Measurements from ENCODE around the gene KLHL13.

Gene KLHL13, protein sequence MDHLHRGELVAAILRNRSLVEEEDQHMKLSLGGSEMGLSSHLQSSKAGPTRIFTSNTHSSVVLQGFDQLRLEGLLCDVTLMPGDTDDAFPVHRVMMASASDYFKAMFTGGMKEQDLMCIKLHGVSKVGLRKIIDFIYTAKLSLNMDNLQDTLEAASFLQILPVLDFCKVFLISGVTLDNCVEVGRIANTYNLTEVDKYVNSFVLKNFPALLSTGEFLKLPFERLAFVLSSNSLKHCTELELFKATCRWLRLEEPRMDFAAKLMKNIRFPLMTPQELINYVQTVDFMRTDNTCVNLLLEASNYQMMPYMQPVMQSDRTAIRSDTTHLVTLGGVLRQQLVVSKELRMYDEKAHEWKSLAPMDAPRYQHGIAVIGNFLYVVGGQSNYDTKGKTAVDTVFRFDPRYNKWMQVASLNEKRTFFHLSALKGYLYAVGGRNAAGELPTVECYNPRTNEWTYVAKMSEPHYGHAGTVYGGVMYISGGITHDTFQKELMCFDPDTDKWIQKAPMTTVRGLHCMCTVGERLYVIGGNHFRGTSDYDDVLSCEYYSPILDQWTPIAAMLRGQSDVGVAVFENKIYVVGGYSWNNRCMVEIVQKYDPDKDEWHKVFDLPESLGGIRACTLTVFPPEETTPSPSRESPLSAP

DNA sequence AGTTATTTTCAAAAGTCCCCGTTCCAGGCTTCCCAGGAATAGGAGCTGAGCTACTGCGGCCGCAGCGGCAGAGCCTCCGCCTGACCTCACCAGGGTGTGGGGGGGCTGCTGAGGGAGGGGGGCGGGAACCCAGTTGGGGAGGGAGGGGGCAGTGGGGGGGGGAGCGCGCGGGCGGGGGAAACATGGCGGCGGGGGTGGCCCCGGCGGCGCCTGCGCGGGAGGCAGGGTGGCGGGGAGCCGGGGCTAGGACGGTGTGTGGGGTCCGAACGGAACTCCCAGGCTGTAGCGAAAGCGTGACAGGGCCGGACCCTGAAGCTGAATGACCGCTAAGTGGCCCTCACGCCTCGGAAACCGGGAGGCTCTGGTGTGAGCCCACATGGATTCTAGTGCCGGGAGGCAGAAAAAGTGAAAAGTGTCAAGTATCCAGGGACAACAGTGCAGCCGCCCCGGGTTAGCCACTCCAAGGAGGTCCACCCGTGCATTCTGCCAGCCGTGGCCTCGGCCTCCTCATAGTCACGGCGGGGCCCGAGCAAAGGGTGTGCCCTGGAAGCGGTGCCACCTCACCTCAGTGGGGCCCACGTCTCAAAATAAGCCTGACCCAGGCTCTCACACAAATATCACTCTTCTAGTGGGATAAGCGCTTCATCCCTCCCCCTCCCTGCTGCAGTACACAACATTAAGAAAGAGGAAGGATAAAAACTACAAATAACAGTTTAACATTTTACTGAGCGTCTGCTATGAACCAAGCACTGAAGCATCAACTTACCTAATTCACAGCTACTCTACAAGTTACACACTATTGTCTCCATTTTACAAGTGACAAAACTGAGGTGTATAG, at the start of gene KLHL13:
Gene KLHL13, minus strand, starts transcription at position 98 of the 838 bp plus-strand sequence. CDS start 88,337 bp downstream, outside the sequence.
- no peak for DNase-seq (ENCODE audit: low read depth)
- TF ChIP-seq, protein P1, sequence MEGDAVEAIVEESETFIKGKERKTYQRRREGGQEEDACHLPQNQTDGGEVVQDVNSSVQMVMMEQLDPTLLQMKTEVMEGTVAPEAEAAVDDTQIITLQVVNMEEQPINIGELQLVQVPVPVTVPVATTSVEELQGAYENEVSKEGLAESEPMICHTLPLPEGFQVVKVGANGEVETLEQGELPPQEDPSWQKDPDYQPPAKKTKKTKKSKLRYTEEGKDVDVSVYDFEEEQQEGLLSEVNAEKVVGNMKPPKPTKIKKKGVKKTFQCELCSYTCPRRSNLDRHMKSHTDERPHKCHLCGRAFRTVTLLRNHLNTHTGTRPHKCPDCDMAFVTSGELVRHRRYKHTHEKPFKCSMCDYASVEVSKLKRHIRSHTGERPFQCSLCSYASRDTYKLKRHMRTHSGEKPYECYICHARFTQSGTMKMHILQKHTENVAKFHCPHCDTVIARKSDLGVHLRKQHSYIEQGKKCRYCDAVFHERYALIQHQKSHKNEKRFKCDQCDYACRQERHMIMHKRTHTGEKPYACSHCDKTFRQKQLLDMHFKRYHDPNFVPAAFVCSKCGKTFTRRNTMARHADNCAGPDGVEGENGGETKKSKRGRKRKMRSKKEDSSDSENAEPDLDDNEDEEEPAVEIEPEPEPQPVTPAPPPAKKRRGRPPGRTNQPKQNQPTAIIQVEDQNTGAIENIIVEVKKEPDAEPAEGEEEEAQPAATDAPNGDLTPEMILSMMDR (IDR thresholded peaks at IDR 0.05; ENCODE audit: control insufficient read depth, insufficient read depth, low read depth, low read length, missing control alignments): no peak
- H3K4me3 ChIP-seq (ENCODE audit: control insufficient read depth, low read depth, low read length): peak within 1 kb of the TSS; percentile 41

DNA sequence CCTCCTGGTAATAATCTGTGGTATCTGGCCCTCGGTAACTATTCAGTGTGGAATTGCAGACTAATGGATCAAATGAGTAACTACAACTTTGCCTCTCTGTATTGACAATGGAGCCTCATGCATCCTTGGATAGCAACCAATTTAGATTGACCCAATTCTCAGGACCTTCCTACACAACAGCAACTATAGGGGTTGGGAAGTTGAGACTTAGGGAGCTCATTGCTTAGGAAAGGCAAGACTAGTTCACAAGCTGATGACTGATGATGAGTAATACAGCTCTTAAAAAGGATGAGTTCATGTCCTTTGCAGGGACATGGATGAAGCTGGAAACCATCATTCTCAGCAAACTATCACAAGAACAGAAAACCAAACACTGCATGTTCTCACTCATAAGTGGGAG, 47.5 kb upstream of the KLHL13 start:
- no peak for DNase-seq (ENCODE audit: low read depth)
- no peak overlapping the region for H3K4me3 ChIP-seq (ENCODE audit: control insufficient read depth, low read depth, low read length)
- TF ChIP-seq, protein P1 (IDR thresholded peaks at IDR 0.05; ENCODE audit: control insufficient read depth, insufficient read depth, low read depth, low read length, missing control alignments): no peak

DNA sequence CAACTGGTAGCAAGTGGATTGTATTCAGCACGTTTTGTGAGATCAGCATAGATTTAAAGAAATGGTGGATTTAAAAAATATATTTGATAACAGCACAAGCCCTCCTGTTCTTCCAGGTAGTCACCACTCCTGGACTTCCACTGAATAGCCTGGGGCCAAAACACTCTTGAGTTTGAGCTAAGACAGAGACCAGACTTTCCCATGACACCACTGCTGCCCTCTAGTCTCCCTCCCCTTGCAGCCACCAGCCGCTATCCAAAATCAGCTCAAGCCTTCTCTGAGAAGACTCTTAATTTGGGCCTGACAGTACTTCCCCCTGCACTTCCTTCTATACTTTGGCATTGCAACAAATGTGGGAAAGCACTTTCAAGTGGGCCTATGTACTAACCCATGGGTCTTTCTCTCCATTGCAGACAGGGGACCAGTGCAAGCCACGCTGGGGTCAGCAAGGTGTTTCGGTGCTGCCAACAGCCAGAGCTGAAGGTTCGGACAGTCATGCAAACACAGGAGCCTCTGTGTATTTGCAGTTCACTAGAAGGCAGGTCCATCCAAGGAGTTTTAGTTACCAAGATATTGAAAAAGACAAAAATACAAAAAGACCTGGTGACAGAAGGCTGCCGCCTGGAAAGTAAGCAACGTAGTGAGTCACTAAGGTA, 40.5 kb upstream of the KLHL13 start:
- no peak for DNase-seq (ENCODE audit: low read depth)
- no peak overlapping the region for H3K4me3 ChIP-seq (ENCODE audit: control insufficient read depth, low read depth, low read length)
- TF ChIP-seq, protein P1 (IDR thresholded peaks at IDR 0.05; ENCODE audit: control insufficient read depth, insufficient read depth, low read depth, low read length, missing control alignments): no peak

DNA sequence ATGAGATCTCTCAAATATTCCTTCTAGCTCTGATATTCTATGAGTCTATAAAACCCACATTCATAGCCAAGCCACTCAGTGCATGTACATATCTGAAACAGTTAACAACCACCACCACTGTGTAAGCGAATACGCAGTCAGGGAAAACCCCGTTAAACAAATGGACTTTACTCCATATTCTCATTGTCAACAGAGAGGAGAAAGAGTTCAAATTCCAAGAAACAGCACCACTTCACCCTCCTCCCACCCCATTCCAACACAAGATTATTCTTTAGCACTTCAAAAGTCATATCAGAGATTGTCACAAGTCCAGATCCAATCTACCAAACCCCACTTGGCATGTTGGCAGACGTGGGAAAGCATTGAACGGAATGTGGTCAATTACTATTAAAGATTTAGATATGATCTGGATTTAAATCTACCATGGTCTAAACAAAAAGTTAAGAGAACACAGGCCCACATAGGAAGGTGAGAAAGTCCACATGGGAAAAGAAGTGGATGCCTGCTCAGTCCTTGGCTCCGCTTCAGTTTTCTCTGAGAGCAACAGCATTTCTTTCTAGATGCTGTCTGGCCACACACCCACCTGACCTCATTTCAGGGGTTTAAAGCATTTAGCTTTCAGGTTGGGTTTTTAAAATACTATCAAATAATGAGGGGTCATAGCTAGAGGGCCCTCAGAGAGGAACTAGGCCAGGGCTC, 39.8 kb upstream of the KLHL13 start:
- no peak for DNase-seq (ENCODE audit: low read depth)
- H3K4me3 ChIP-seq (ENCODE audit: control insufficient read depth, low read depth, low read length): no peak overlapping the region
- TF ChIP-seq, protein P1 (IDR thresholded peaks at IDR 0.05; ENCODE audit: control insufficient read depth, insufficient read depth, low read depth, low read length, missing control alignments): no peak

DNA sequence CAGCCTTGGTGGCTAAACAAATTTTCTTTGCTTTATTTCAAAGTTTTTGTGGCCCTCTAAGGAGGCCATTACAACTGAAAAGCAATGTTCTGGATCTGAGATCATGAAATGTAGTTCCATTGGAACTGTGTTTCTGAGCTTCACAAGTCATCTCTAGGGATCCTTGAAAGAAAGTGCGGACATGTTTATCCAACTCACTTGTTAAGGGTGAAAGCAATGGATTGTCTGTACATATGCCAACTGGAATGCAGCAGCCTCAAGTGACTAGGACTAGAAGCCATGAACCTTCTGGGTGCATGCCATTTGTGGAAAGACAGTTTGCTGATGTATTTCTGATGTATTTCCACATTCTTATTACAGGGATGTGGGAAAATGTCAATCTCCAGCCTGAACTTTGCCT, 36.7 kb upstream of the KLHL13 start:
- TF ChIP-seq, protein P1 (IDR thresholded peaks at IDR 0.05; ENCODE audit: control insufficient read depth, insufficient read depth, low read depth, low read length, missing control alignments): no peak
- no peak for DNase-seq (ENCODE audit: low read depth)
- H3K4me3 ChIP-seq (ENCODE audit: control insufficient read depth, low read depth, low read length): no peak overlapping the region

Measured in AG09309 (cell line).